GM12872 (cell line): ENCODE measurements around the gene HOXC5.

Experiments
- TF ChIP-seq, protein P1 (sequence below): IDR thresholded peaks from 3 replicates; pipeline ENCODE4 v1.5.1; 2011; ENCODE audit warnings: low read depth, mild to moderate bottlenecking, low read length, moderate library complexity; ENCODE audit not compliant: insufficient read depth

Gene HOXC5

DNA sequence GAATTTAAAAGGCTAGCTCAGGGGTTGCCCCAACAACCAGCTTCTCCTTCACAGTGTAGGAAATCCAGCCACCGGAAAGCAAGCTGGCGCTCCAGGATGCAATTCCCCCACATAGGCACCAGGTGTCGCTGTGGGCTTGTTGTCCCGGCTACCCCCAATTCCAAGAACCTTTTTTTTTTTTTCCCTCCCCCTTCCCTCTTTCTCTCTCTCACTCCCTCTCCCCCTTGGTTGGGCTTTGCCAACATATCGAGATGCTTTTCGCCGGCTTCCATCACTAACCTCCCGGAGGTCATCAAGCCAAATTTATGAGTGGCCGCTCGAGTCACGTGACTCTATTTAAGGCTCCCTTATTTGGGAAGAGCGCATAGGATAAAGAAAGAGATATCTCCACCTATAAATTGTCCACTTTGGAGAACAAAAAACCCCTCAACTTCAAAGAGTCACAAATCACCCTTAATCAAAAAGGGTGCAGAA lies at the start of gene HOXC5:
Gene HOXC5, plus strand, starts transcription at position 424 of the 474 bp plus-strand sequence. CDS start 73 bp downstream, outside the sequence.
- TF ChIP-seq, protein P1, sequence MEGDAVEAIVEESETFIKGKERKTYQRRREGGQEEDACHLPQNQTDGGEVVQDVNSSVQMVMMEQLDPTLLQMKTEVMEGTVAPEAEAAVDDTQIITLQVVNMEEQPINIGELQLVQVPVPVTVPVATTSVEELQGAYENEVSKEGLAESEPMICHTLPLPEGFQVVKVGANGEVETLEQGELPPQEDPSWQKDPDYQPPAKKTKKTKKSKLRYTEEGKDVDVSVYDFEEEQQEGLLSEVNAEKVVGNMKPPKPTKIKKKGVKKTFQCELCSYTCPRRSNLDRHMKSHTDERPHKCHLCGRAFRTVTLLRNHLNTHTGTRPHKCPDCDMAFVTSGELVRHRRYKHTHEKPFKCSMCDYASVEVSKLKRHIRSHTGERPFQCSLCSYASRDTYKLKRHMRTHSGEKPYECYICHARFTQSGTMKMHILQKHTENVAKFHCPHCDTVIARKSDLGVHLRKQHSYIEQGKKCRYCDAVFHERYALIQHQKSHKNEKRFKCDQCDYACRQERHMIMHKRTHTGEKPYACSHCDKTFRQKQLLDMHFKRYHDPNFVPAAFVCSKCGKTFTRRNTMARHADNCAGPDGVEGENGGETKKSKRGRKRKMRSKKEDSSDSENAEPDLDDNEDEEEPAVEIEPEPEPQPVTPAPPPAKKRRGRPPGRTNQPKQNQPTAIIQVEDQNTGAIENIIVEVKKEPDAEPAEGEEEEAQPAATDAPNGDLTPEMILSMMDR: peak; percentile 98

DNA sequence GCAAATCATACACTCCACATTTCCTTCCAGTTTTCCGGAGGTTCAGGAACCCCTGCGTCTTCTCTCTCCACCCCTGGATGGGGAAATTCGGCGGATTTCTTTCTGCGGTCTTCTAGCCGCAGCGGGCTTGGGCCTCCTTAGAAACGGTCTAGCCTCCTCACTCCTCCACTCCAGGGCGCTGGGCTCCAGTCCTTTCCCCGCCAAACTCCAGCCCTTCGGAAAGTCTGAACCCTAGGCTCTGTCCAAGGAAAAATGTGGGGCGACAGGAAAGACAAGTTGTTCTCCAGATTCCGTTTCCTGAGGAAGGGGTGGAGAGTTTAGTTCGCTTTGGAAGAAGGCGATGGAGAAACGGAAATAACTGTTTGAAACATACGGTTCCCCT lies 49.3 kb upstream of the HOXC5 start:
- TF ChIP-seq, protein P1: no peak

DNA sequence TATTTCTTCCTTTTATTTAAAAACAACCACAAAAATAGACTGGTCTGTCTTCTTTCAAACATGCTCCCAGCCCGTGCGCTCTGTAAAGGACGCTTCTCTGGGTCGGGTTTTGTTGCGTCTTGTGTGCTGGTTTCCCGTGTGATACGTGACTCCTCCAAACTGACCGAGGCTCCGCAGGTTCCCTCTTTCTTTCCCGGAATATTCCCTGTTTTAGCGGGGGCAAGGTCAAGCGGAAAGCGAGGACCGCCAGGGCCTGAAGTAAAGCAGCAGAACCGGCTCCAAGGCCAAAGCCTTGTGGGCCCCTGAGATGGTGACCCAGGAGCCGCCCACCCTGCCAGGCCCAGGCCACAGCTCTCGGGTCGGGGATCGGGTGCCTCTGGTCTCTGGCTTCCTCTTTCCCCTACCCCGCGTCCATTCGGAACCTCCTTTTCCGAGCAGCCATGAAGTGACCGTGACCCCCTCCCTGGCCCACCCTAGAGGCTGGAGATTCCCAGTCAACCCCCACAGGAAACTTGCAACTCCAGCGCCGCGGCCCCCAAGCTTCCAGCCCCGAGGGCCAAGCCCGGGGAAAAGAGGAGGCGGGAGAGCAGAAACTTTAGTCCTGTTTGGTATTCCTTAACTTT lies 48.8 kb upstream of the HOXC5 start:
- TF ChIP-seq, protein P1: no peak

DNA sequence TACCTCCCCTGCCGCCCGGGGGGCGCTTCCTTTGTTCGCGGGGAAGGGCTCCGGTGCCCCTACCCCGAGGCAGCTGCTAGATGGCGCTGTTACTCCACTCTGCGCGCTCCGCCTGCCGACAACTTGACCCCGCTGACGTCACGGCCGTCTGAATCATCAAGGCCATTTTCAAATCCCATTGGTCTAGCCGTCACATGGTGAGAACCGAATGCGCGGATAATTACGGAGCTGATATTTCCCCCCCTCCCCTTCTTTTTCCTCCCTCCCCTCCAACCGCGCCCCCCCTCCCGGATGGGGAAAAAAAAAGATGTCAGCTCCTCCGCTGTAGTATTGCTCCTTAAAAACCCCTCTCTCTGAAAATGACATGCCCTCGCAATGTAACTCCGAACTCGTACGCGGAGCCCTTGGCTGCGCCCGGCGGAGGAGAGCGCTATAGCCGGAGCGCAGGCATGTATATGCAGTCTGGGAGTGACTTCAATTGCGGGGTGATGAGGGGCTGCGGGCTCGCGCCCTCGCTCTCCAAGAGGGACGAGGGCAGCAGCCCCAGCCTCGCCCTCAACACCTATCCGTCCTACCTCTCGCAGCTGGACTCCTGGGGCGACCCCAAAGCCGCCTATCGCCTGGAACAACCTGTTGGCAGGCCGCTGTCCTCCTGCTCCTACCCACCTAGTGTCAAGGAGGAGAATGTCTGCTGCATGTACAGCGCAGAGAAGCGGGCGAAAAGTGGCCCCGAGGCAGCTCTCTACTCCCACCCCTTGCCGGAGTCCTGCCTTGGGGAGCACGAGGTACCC lies 47.8 kb upstream of the HOXC5 start, which contains the start of gene HOXC10:
Gene HOXC10, plus strand, starts transcription at position 246 of the 791 bp plus-strand sequence. Its CDS starts 114 bp downstream, at position 360.
- TF ChIP-seq, protein P1: peak; percentile 79

DNA sequence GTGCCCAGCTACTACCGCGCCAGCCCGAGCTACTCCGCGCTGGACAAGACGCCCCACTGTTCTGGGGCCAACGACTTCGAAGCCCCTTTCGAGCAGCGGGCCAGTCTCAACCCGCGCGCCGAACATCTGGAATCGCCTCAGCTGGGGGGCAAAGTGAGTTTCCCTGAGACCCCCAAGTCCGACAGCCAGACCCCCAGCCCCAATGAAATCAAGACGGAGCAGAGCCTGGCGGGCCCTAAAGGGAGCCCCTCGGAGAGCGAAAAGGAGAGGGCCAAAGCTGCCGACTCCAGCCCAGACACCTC lies 47.2 kb upstream of the HOXC5 start:
- TF ChIP-seq, protein P1: no peak

DNA sequence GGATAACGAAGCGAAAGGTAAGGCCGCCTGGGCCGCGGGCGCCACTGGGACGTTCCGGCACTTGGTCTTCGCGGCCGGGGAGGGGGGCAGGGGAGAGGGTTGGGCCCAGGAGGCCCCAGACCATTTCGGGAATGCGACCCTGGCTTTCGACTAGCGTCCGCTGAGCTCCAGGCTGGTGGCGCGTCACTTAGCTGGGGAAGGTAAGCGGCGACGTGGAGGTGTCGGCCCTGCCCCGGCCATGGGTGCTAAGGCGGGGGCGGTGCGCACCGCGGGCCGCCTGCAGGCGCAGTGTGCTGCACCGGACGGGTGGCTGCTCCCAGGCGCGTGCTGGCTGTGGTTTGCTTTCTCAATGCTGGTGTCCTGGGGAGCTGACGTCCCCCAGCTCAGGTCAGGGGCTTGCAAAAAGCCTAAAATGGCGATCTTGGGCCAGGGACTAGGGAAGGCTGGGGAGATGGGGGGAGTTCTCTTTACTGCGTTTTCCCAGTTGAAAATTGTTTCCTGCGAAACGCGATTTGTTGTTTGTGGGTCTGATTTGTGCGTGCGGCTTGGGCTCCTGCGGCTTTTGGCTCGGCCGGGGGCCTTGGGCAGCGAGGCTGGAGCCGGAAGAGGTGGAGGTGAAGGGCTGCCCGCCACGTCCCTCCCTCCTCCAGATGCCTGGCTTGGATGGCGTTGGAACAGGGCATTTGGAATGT lies 46.7 kb upstream of the HOXC5 start:
- TF ChIP-seq, protein P1: no peak
